Lung (tissue), 12 donors: ENCODE data around the gene COL8A2. TPM values are rescaled to one million over a fixed set of nuclear protein-coding genes. Genes with fewer than 3 reads are reported as not detected.

ENCODE experiments used
- ATAC-seq: fragments of 200-7000 bp; cut with Tn5 transposase; one replicate; pipeline ENCODE4 v1.9.1; 2020; ENCODE audit warnings: moderate number of reproducible peaks; ENCODE audit not compliant: insufficient read depth, low FRiP score
- DNase-seq, 3 donors: peaks; one replicate each; pipeline ENCODE4 v3.0.0-alpha.2; 2013 to 2017
- H3K27ac ChIP-seq, 2 donors: one replicate each; pipeline ENCODE4 v1.5.1; 2013; ENCODE audit warnings: mild to moderate bottlenecking in 2 of 2, moderate library complexity in 2 of 2, control low read depth in 1 of 2, inconsistent platforms in 1 of 2, low read depth in 1 of 2, low read length in 1 of 2
- H3K27me3 ChIP-seq, 3 donors: one replicate each; pipeline ENCODE4 v1.5.1; 2013; ENCODE audit warnings: low read length in 2 of 3; ENCODE audit not compliant: control insufficient read depth in 3 of 3, insufficient read depth in 3 of 3
- H3K36me3 ChIP-seq, 4 donors: one replicate each; pipeline ENCODE4 v1.5.1; 2013; ENCODE audit warnings: low read length in 4 of 4, mild to moderate bottlenecking in 1 of 4, moderate library complexity in 1 of 4; ENCODE audit not compliant: control insufficient read depth in 4 of 4, insufficient read depth in 4 of 4
- H3K4me1 ChIP-seq, 5 donors: one replicate each; pipeline ENCODE4 v1.5.1; 2013; ENCODE audit warnings: low read length in 5 of 5, mild to moderate bottlenecking in 2 of 5, moderate library complexity in 1 of 5; ENCODE audit not compliant: control insufficient read depth in 5 of 5, insufficient read depth in 5 of 5
- H3K4me3 ChIP-seq: one replicate; pipeline ENCODE4 v1.5.1; 2013; ENCODE audit warnings: mild to moderate bottlenecking, control low read depth, moderate library complexity
- H3K9ac ChIP-seq, 2 donors: one replicate each; pipeline ENCODE4 v1.5.1; 2013; ENCODE audit warnings: low read length in 2 of 2, control low read depth in 1 of 2; ENCODE audit not compliant: insufficient read depth in 1 of 2
- H3K9me3 ChIP-seq, 4 donors: one replicate each; pipeline ENCODE4 v1.5.1; 2013; ENCODE audit warnings: low read length in 3 of 4, mild to moderate bottlenecking in 1 of 4, moderate library complexity in 1 of 4; ENCODE audit not compliant: control insufficient read depth in 4 of 4, insufficient read depth in 3 of 4
- WGBS, 2 donors: extraction: QIAGEN DNeasy Blood & Tissue Kit; methylation state at CpG; one replicate each; pipeline ENCODE4 v1.1.7; 2013; 5-methylcytosine and 5-hydroxymethylcytosine counted together
- polyA plus RNA-seq, 2 donors: library from polyadenylated mRNA; stranded (reverse); fragments of 200-250 nt; gene quantifications; one replicate each; pipeline ENCODE4 v1.2.1, GENCODE V29; 2013
- total RNA-seq, 2 donors: library from RNA; depleted of rRNA in 1 of 2; stranded (reverse); fragments of >200 nt in 1 of 2; gene quantifications; one replicate each; pipeline ENCODE4 v1.2.1, GENCODE V29; 2014 to 2021
- TF ChIP-seq, protein P1 (sequence below): IDR thresholded peaks from 2 replicates; pipeline ENCODE4 v1.5.1; 2012; ENCODE audit warnings: mild to moderate bottlenecking; ENCODE audit errors: control extremely low read depth, extremely low read depth
- donor health status: control.
- donor health status: control.
- donor health status: Bipolar disorder and iron deficiency.
- donor health status: healthy.
- donor health status: DM: yes; HTN: yes; CAD: no.

The COL8A2 gene
- total and polyA plus RNA-seq, 4 donors, result 2.0 to 6.0 (median 3.3) TPM

DNA sequence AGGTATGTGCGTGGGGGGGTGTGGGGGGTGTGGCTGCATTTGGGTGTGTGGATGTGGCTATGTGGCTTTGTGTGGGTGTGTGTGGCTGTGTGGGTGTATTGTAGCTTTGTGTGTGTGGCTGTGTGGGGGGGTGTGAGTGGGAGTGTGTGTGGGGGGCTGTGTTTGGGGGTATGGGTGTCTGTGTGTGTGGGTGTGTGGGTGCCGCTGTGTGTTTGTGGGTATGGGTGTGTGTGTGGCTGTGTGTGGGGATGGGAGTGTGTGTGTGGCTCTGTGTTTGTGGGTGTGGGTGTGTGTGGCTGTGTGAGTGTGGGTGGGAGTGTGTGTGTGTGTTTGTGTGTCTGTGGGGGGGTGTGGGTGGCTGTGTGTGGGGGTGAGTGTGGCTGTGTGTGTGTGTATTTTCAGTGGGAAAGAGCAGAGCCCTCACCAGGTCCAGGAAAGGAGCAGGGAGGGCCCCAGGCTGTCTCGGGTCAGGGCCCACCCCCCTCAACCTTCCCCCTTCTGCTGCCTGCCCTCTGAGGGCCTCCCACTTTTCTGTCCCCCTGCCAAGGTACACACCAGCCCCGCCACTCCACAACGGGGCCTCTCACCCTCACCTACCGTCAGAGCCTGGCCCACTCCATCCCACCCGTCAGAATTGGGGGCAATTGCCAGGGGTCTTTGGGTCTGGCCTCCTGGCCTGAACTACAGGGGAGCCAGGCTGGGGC lies 1.9 kb upstream of the COL8A2 start:
- Histone ChIP-seq H3K27ac (no peak overlapping the region), H3K4me3 (no peak overlapping the region), H3K27me3 (peaks cover 0 to 34% (median 8%) of the 10 kb centered on the region in 3 donors), H3K9me3 (no peaks in the 10 kb centered on the region), H3K9ac (no peak overlapping the region), H3K36me3 (no peaks in the 10 kb centered on the region), H3K4me1 (peaks cover 0 to 13% (median 0%) of the 10 kb centered on the region in 5 donors)
- DNase-seq, result no peak
- WGBS, 2 donors, result 64 to 65% methylated on average over 7 of the region's 7 CpGs
- TF ChIP-seq, protein P1, sequence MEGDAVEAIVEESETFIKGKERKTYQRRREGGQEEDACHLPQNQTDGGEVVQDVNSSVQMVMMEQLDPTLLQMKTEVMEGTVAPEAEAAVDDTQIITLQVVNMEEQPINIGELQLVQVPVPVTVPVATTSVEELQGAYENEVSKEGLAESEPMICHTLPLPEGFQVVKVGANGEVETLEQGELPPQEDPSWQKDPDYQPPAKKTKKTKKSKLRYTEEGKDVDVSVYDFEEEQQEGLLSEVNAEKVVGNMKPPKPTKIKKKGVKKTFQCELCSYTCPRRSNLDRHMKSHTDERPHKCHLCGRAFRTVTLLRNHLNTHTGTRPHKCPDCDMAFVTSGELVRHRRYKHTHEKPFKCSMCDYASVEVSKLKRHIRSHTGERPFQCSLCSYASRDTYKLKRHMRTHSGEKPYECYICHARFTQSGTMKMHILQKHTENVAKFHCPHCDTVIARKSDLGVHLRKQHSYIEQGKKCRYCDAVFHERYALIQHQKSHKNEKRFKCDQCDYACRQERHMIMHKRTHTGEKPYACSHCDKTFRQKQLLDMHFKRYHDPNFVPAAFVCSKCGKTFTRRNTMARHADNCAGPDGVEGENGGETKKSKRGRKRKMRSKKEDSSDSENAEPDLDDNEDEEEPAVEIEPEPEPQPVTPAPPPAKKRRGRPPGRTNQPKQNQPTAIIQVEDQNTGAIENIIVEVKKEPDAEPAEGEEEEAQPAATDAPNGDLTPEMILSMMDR, result no peak
- ATAC-seq, result no peak

DNA sequence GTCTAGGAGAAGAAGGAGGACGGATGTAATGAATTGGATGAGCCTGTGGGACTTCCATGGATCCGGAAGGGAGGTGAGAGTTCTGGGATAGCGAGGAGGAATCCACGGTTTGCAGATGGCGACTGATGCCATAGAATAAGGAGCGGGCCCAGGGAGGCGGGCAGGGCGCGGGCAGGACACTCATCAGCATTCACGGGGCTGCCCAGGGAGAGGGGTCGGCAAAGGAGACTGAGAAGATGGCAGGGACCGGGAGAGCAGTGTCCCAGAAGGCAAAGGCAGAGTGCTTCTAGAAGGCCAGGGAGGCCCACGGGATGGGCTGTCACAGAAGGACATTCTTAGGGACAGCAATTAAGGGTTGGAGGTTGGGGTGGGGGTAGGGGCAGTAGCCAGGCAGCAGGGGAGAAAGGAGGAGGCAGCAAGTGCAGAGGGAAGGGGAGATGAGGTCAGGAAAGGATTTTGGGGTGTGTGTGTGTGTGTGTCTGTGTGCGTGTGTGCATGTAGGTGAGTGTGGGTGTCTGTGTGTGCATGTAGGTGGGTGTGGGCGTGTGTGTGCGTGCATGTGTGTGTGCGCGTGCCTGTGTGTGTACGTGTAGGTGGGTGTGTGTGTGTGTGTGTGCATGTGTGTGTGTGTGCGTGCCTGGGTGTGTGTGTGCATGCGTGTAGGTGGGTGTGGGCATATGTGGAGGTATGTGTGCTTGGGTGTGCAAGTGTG lies 1.1 kb upstream of the COL8A2 start:
- 89 to 91% methylated on average over 21 of the region's 21 CpGs for WGBS, 2 donors
- DNase-seq, result no peak
- no peaks in the 10 kb centered on the region for H3K36me3 ChIP-seq
- H3K9ac ChIP-seq, result no peak overlapping the region
- TF ChIP-seq, protein P1, result no peak
- peaks cover 0 to 34% (median 8%) of the 10 kb centered on the region in 3 donors for H3K27me3 ChIP-seq
- H3K9me3 ChIP-seq, result no peaks in the 10 kb centered on the region
- no peak overlapping the region for H3K4me3 ChIP-seq
- no peak overlapping the region for H3K27ac ChIP-seq
- ATAC-seq, result no peak
- peaks cover 0 to 13% (median 0%) of the 10 kb centered on the region in 5 donors for H3K4me1 ChIP-seq

DNA sequence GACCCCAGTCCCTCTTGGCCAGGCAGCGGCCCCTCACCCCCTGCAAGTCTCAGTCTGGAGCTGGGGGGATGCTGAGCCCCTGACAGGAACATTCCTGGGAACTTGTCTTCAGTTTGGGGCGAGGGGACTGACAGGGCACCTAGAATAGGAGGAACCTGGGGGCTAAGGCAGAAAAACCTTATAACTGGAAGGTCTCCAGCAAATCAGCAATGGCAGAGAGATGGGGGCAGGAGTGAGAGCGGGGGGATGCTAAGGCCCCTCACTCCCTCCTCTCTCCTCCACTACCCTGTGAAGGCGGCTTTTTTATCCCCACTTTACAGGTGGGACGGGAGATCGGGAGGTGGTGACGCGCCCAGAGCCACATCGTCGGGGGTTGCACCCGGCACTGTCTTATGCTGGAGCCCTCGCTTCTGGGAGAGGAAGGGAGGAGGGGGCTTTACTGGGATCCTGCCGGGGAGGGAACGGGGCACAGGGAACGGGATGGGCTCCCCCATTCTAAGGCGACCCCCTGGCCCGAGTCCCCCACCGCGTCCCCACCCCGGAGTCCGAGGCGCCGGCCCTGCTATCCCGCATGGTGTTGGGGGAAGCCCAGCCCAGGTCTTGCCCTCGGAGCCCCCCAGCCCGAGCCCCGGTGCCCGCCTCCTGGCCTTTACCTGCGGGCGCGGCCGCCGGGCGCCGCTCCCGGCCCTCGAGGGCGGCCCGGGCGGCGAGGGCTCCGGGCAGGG lies 456 bp downstream of the COL8A2 start:
- no peaks in the 10 kb centered on the region for H3K36me3 ChIP-seq
- H3K9ac ChIP-seq, result no peak overlapping the region
- no peak overlapping the region for H3K27ac ChIP-seq
- 26 to 42% methylated on average over 22 to 42 of the region's 42 CpGs for WGBS, 2 donors
- no peak overlapping the region for H3K4me3 ChIP-seq
- TF ChIP-seq, protein P1, result no peak
- H3K27me3 ChIP-seq, result peaks cover 0 to 34% (median 8%) of the 10 kb centered on the region in 3 donors
- no peaks in the 10 kb centered on the region for H3K9me3 ChIP-seq
- H3K4me1 ChIP-seq, result peaks cover 0 to 15% (median 0%) of the 10 kb centered on the region in 5 donors
- DNase-seq (no peak), ATAC-seq (no peak)
